GM12891 (cell line): Measurements from ENCODE around the gene PPP2R3A.

Experiments used
- POLR2AphosphoS5 ChIP-seq: IDR thresholded peaks from 2 replicates; pipeline ENCODE4 v1.6.1; 2011; ENCODE audit warnings: low read depth, low read length, control low read depth
- SPI1 ChIP-seq: IDR thresholded peaks from 2 replicates; pipeline ENCODE4 v1.6.1; 2011; ENCODE audit warnings: low read depth, low read length, control low read depth

DNA sequence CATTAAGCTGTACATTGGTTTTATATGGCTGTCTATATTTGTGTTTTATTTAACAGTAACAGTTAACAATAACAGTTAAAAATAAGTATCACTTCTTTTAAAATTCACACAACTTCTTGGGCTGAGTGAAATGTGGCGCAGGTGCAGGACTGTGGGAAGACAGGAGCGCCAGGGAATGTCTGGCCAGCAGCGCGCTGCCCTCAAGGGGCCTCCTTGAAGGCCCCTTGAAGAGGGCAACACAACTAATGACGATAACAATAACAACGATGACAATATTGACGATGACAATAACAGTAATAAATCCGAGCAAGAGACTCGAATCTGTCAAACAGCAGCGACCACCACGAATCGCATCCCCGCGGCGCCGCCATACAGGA lies 411 bp upstream of the PPP2R3A start:
- TF ChIP-seq POLR2AphosphoS5 (no peak), SPI1 (no peak)
